D721Med (cell line): ENCODE data around the gene EIF3I.

ENCODE experiments used
- DNase-seq: peaks from one replicate; pipeline ENCODE4 v3.0.0; 2011; ENCODE audit warnings: low spot score; ENCODE audit not compliant: insufficient read length
- FAIRE-seq: peaks from 2 replicates; lab custom pipeline; 2011; peaks lifted over from hg19 to GRCh38; lab: Jason Lieb, UNC
- TF ChIP-seq, protein P1 (sequence below): IDR thresholded peaks from 2 replicates; pipeline ENCODE4 v1.5.1; 2012; ENCODE audit warnings: mild to moderate bottlenecking, control low read depth; ENCODE audit not compliant: insufficient read depth; ENCODE audit errors: missing control alignments

EIF3I gene

DNA sequence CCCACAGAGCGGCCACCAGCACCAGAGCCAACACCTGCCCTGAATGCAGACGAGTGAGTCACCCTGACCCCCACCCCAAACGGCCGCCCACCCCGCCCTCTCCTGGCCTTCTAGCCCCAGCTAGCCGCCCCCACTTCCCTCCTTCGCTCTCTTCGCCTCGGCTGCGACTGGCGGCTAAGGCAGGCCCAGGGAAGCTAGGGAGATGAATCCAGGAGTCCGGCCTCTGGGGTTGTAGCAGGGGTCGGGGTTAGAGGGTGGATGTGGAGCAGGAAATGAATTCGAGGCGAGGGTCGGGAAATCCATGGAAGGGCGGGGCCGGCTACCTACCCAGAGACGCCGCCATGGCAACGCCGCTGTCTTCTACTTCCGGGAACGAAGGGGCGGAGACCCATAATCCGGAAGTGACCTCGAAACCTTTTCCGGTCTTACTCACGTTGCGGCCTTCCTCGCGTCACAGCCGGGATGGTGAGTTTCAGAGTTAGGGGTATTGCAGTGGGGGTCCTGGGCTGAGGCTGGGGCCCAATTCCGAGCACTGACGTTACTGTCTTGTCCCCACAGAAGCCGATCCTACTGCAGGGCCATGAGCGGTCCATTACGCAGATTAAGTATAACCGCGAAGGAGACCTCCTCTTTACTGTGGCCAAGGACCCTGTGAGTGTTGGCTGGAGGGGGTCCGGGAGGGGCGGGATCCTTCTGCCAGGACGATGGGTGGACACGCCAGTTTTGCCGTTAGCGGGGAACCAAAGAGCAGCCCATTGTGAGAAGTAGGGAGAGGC, at the start of gene EIF3I, which contains the start of gene TMEM234:
EIF3I (plus strand) TSS at position 428 of the 776 bp plus-strand sequence; CDS start at position 463, 35 bp downstream.
TMEM234 (minus strand) TSS at position 374 of the 776 bp plus-strand sequence; CDS start at position 343, 31 bp downstream.
- peak; percentile 89 for DNase-seq
- no peak for FAIRE-seq
- TF ChIP-seq, protein P1, sequence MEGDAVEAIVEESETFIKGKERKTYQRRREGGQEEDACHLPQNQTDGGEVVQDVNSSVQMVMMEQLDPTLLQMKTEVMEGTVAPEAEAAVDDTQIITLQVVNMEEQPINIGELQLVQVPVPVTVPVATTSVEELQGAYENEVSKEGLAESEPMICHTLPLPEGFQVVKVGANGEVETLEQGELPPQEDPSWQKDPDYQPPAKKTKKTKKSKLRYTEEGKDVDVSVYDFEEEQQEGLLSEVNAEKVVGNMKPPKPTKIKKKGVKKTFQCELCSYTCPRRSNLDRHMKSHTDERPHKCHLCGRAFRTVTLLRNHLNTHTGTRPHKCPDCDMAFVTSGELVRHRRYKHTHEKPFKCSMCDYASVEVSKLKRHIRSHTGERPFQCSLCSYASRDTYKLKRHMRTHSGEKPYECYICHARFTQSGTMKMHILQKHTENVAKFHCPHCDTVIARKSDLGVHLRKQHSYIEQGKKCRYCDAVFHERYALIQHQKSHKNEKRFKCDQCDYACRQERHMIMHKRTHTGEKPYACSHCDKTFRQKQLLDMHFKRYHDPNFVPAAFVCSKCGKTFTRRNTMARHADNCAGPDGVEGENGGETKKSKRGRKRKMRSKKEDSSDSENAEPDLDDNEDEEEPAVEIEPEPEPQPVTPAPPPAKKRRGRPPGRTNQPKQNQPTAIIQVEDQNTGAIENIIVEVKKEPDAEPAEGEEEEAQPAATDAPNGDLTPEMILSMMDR = no peak

DNA sequence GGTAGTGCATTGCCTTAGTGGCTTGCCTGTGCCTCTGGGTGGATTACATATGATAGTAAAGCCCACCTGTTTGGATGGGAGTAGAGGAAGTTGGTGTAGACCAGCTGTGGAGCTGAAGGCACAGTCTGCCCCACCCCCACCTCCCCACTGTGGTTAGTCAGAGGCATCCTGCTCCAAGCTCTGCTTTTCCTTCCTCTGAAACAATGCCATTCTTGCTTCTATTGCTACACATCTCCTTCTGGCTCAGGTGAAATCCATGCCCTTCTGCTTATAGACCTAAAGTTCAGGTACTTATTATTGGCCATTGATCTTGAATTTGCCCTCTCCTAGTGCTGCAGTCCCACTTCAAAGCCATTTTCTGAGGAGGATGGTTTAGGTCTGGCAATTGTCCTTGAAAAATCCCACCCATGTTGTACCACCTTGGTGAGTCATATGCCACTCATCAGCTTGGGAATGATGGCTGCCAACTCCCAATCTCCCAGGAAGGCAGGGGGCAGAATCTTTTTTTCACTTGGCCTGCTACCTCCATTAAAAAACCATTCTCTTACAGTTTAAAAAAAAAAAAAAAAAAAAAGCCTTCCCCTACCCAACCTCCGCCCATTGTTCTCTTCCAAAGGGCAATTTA, 49.5 kb upstream of the EIF3I start:
- TF ChIP-seq, protein P1 = no peak
- no peak for DNase-seq
- no peak for FAIRE-seq

DNA sequence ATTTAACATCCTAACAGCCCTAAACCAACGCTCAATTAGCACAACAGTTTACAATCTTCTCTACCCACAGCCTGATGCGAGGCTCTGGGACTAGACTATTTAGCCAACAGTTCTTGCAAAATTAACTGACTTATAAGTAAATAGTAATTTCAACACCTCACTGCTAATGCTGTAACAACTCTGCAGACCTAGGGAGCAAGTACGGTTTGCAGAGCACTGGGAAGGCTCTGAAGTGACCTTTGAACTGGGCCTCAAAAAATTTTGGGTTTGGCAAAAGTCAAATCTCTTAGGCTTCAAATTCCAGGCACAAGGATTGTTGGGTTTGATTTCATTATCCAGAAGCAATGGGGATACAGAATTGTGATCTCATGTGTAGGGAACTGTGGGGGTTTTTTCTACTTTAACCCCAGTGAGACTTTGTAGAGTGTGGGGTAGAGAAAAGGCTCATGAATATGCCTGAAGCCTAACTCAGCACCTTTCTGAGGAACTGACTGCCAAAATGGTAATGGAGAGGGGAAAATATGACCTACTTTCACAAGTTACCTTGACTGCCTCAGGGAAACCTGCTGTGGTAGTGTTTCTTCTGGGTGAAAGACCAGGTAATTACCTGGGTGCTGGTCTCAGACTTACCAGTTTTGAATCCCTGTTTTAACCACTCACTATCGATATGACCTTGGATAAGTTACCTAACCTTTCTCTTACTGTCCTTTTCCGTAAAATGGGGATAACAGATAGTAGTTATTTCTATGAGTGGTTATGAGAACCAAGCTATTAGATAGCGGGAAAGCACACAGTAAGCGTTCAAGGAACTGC, 43.6 kb upstream of the EIF3I start:
- TF ChIP-seq, protein P1 = no peak
- no peak for FAIRE-seq
- DNase-seq = no peak

DNA sequence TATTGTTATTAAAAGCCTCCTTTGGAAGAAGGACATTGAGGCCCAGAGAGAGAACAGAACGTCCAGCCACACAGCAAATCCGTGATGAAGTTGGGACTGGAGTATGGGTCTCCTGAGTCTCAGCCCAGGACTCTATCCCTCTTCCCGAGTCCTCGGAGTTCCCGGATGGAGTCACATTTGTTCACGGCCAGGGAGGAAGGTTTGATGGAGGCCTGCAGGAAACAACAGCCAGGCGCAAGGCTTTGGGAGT, 43.1 kb upstream of the EIF3I start:
- DNase-seq (no peak), FAIRE-seq (no peak)
- TF ChIP-seq, protein P1 = no peak

DNA sequence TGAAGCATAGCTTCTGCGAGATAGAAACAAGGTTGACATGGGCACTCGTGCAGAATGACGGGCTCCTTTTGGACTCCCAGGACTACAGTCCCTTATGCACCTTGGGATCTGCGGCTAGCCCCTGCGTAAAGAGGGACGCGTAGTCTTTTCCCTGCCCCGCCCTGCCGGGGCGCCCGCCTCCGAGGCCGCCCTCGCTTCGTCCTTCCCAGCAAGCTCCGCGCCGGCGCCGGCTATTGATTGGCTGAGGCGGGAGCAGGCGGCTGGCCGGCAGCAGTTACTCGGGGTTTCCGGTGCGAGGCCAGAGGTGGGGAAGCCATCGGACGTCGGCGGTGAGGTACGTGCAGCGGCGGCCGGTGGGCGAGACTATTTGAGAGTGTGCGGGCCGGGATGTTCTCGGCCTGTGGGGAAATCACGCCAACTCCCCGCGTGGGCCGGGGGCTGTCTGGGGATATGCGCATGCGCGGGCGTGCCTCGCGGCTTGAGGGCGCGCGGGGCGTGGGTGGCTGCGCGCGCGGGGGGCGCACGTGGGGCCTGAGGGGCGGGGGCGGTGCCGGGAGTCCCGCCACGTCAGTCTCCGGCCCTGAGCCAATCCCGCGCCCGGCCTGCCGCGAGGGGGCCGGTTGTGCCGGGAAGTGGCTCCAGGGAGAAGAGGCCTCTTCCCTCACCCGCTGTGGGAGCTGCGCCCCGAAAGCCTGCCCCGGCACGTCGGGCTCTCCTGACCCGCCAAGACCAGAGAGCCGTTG, 42.6 kb upstream of the EIF3I start, which contains the start of gene TXLNA:
TXLNA (plus strand) TSS at position 233 of the 743 bp plus-strand sequence. CDS start 671 bp downstream, outside the sequence.
- FAIRE-seq (no peak), DNase-seq (peak; percentile 87)
- TF ChIP-seq, protein P1 = no peak

DNA sequence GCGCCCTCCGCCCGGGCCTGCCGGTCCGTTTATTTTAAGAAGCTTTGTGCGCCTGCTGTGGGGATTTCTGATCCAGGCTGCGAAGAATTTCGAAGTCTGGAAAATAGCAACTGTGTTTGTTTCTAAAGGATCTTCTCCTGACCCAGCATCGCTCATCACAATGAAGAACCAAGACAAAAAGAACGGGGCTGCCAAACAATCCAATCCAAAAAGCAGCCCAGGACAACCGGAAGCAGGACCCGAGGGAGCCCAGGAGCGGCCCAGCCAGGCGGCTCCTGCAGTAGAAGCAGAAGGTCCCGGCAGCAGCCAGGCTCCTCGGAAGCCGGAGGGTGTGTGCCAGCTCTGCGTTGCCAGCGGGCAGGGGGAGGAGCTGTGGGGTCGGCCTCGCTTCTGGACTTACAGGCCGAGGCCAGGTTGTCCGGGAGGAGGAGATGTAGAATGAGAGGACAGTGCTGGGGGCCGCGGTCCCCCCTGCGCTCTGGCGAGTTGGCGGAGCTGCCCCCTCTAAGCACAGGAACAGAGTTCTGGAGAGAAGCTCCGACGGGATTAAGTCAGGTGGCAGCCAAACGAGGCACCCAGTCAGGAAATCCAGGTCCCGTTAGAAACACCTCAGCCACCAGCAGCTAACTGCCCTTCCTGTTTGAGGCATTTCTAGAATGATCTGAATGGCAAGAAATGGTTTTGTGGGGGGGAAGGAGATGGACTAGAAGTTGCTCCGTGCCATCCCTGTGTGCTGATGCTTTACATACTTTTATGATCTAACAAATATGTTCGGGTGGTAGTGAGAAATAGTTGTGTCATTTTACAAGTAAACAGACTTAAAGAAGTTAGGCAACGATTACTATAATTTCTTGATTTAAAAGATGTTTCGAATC, 41.8 kb upstream of the EIF3I start:
- TF ChIP-seq, protein P1 = no peak
- DNase-seq (no peak), FAIRE-seq (no peak)
